HFF-Myc (cell line): ENCODE results near the gene LVRN.

Source experiments
- DNase-seq: peaks from one replicate; pipeline ENCODE4 v3.0.0-alpha.2; 2011; ENCODE audit warnings: low read depth; ENCODE audit errors: extremely low read depth
- H3K4me3 ChIP-seq: replicated peaks from 2 replicates; pipeline ENCODE4 v1.5.1; 2011; ENCODE audit warnings: low read depth, mild to moderate bottlenecking, control low read depth, low read length
- CTCF ChIP-seq: IDR thresholded peaks from 2 replicates; pipeline ENCODE4 v1.5.1; 2012; ENCODE audit warnings: mild to moderate bottlenecking, low read depth, low read length, control low read depth; ENCODE audit errors: missing control alignments

LVRN gene

GRCh38 chr5:116038817-116039216 lies 76.5 kb downstream of the LVRN start:
- no peak overlapping the region for H3K4me3 ChIP-seq
- DNase-seq, result no peak

GRCh38 chr5:116042375-116042774 lies 80.1 kb downstream of the LVRN start:
- no peak overlapping the region for H3K4me3 ChIP-seq
- no peak for TF ChIP-seq CTCF
- DNase-seq, result no peak

More at GRCh38 chr5:116038817-116039216, 76.5 kb downstream of the LVRN start:
- TF ChIP-seq CTCF, result no peak

GRCh38 chr5:116044073-116044472 lies 81.8 kb downstream of the LVRN start:
- H3K4me3 ChIP-seq, result no peak overlapping the region
- no peak for DNase-seq
- no peak for TF ChIP-seq CTCF

- H3K4me3 ChIP-seq, result no peak overlapping the region
- TF ChIP-seq CTCF, result no peak
- DNase-seq, result no peak
Measured at GRCh38 chr5:116045821-116046220, 83.5 kb downstream of the LVRN start.

- no peak for TF ChIP-seq CTCF
- DNase-seq, result no peak
- H3K4me3 ChIP-seq, result no peak overlapping the region
Measured at GRCh38 chr5:116046261-116046660, 84.0 kb downstream of the LVRN start.

GRCh38 chr5:116046823-116047222 lies 84.5 kb downstream of the LVRN start:
- no peak for TF ChIP-seq CTCF
- DNase-seq, result no peak

GRCh38 chr5:116058346-116058936 lies 96.2 kb downstream of the LVRN start:
- no peak for DNase-seq
- no peak overlapping the region for H3K4me3 ChIP-seq
- no peak for TF ChIP-seq CTCF

More at GRCh38 chr5:116046823-116047222, 84.5 kb downstream of the LVRN start:
- H3K4me3 ChIP-seq, result no peak overlapping the region
